Head of caudate nucleus (tissue), 42 donors: ENCODE measurements around the gene RNF38.
A peak's percentile ranks its signal among the peaks of the same experiment; 100 is the strongest.
"Not testable (repeated sequence)": the region's sequence is repeated elsewhere in the genome, so short reads cannot be mapped to it uniquely, and the experiment has no call there.

ENCODE experiments used
- DNase-seq, 42 donors: peaks; one replicate each; pipeline versions ENCODE4 v3.0.0 to v3.0.0-alpha.2; 2020 to 2021; ENCODE audit warnings: mixed read lengths in 7 of 42
- intact Hi-C: fragments of 100-400 bp; cut with DNase I; formaldehyde crosslinking; loops from one replicate; pipeline ENCODE4 v1.15.0; 2022

RNF38 gene

DNA sequence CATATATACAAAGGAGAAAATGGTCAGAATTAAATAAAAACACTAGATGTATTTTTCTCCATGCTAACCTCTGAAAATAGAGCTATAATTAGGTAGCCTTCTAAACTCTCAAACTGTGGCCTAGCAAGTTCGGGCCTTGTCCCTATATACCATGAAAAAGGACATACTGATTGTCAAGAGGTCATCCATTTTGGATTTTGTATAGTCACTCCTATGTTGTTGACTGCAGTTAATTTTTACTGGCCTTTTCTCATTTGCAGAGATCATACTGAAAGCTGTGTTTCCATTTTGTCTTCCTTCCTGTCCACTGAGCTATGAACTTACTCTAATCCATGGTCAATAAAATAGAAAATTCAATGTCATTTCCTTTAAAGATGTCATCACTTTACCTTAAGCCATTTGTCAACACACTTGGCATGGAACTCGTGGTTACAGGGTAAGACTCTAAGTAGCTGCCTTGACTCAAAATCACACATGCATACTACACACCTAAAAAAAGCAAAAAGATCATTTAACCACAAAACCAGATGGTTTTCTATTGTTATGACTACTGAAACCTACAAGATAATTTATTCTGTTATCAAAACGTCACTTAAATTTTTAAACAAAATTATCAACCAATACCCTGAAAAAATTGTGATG is 58.0 kb downstream of the RNF38 start:
- DNase-seq = no peak
- intact Hi-C loops = loop anchor here (5.0 kb wide), 1 partner anchor 110 kb away; no protein-coding TSS in a partner anchor

DNA sequence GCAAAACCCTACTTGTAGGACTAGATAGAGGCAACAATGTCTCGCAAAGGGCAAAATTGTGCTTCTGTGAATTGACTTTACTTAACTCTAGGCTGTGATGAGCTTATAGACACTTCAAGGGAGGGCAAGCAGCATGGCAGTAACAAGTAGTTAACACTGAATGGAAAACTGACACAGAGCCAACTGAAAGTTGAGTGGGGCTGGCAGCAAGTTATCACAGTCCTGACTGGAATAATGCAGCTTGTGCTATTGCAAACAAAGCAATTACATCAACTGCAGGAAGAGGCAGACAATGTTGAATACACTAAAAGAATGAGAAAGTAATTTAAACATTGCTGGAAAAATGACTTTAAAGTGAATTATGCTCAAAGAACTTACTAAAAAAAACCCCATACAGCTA is 62.2 kb downstream of the RNF38 start:
- intact Hi-C loops = no loop called here
- DNase-seq = peak in 3 of 42 donors; percentile 44 to 58 (median 48)

DNA sequence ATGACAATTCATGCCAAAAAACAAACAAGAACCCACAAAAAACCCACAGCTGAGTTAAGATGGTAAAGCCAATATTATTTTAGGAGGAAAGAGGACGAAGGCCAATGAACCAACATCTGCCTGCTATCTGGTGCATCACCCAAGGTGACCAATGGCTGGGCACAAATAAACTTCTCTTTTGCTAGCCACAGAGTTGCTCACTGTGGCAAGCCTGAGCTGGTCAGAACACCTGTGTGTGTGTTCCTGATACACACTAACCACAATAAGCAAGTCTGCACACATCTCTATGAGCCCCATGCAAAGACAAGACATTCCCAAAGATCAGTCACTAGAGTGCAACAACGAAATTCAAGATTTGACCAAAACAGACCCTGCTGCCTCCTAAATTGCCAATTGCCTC is 63.1 kb downstream of the RNF38 start:
- intact Hi-C loops = no loop called here
- DNase-seq = no peak

DNA sequence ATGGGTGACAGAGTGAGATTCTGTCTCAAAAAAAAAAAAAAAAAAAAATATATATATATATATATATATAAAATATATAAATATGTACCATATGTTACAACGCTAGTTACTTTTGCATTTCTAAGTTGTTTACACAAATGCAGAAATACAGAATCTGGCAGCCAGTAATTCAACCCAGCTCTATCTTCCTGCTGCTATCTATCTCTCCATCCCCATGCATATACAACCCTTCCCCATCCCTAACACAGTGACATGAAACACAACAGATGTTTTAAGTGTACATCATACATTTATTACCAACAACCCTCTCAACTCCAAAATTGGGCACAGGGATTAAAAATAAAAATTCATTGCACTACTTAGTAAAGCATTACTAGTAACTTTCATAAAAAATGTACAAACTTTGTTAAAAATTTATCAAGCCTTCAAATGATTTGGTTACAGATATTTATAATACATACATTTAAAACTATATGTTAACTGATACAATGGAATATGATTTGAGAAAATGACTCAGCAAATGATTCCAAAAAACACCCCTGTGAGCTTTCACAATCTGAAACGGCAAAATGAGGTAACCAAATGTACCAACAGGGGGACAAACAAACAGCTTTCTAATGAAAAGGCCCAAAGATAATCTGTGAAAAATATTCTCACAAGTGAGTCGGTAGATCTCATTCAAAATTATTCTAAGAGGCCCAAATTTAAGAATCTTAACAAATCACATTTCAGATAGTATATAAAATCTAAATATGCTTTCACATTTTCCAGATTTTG is 63.8 kb downstream of the RNF38 start:
- no peak for DNase-seq
- intact Hi-C loops = no loop called here

DNA sequence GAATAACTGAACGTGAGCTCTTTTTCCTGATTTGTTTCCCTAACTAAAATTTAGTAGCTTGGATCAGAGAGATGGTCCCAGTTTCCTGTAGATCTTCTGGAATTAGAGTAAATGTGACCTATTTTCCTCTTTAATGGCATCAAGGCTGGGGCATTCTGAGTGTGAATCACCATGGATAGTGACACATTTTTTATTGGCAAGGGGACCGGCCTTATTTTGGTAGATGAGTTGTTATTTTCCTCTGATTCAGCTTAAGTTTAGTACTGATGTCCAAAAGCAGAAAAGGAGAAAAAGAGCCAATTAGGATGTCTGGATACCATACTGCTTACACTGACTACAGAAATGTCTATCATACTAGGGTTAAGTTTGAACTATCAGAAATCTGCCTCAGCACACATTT is 68.1 kb downstream of the RNF38 start:
- intact Hi-C loops = no loop called here
- no peak for DNase-seq

DNA sequence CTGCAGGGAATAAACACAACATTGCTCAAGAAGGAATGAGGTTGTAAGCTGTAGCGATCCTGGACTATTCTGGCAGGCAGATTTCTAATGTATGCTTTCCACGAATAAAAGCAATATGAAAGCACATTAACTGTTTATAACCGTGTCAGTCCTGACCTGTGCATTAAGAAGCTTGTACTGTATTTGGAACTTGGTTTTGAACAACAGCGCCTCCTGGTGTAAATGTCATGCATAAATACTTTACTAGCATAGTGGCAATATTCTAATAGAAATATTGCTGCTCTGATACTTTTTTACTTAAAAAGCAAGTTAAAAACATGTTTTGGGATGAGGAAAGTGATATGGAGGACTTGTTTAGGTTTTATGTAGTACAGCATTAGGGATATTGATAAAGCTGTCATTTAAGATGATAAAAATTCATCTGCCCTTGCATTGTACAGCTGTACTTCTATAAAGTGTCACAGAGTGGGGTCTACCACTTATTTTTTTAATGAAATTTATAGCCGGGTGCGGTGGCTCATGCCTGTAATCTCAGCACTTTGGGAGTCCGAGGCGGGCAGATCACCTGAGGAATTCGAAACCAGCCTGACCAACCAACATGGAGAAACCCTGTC is 71.2 kb downstream of the RNF38 start:
- intact Hi-C loops = loop anchor here (2.0 to 10.0 kb wide), 3 partner anchors 82 to 294 kb away; partner anchors contain the start of gene RECK
- DNase-seq = peak in 23 of 42 donors; percentile 32 to 89 (median 64)

DNA sequence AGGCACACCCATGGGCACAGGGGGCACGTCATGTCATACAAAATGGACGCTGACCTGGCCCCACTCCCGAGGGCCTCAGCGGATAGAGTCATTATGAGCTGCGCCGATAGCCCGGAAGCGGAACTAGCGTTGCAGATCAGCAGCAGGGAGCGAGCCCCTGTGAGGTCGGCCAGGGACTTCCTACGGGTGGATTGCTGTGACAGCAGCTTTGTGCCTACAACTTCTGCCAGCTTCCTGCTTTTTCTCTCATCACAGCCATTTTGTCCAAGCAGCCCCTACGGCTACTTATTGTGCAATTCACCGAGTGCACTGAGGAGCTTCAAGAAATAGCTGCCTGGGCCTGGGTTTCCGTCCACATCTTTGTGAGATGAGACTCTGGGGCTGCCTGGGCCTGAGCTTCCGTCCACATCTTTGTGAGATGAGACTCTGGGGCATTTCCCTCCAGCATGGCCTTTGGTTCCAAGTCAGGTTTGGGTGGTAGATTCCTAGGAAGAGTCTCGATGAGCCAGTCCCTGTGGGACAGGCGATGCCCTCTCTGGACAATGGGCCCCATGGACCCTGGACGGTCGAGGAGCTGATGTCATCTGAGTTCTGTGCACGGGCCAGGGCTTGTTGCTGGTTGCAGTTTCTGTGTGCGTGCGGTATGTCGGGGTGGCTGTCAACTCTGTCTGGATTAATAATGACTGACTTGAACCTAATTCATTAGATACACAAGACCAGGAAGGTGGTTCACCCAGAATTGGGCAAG is 74.8 kb downstream of the RNF38 start:
- intact Hi-C loops = loop anchor here (5.0 to 10.0 kb wide), 2 partner anchors 78 to 290 kb away; partner anchors contain the start of gene RECK
- peak in 9 of 42 donors; percentile 12 to 53 (median 35) for DNase-seq

DNA sequence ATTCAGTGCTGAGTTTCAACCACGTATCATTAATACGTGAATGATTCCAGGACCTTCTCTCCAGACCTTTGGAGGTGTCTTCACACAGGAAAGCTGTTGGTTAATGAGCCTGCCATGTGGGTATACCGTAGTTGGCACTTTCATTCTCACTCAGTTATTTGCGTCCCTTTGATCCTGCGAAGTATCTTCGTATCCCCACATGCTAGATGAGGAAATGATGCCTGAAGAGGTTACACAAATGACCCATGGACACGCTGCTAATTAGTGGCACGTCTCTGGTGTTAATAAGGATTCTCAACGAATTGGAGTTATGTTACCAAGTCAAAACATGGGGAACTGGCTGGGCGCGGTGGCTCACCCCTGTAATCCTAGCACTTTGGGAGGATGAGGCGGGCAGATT is 76.1 kb downstream of the RNF38 start:
- no peak for DNase-seq
- intact Hi-C loops = loop anchor here (10.0 kb wide), 1 partner anchor 289 kb away; the partner anchor contains the start of gene RECK

DNA sequence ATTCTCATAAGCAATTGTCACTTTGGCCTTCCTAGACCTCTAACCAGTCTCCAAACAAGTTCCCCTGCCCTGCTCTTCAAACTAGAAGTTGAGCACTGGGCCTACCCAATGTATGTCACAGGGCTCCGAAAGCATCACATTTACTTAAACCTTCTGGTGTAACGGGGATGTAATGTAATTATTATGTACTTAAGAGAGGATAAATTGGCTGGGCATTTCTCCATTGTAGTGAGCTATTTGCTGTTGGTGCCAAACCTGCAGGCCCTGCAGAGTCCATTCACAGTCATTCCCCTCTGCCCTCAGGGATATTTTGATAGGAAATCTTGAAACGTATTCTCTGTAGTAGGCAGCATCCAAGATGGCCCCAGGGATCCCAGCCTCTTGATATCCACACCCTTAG is 77.6 kb downstream of the RNF38 start:
- intact Hi-C loops = loop anchor here (10.0 kb wide), 1 partner anchor 288 kb away; the partner anchor contains the start of gene RECK
- DNase-seq = no peak

DNA sequence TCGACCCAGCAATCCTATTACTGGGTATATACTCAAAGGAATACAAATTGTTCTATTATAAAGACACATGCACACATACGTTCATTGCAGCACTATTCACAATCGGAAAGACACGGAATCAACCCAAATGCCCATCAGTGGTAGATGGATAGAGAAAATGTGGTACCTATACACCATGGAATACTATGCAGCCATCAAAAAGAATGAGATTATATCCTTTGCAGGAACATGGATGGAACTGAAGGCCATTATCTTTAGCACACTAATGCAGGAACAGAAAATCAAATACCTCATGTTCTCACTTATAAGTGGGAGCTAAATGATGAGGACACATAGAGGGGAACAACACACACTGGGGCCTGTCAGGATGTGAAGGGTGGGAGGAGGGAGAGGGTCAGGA is 78.2 kb downstream of the RNF38 start:
- not testable (repeated sequence) for DNase-seq
- intact Hi-C loops = loop anchor here (10.0 kb wide), 1 partner anchor 287 kb away; the partner anchor contains the start of gene RECK

DNA sequence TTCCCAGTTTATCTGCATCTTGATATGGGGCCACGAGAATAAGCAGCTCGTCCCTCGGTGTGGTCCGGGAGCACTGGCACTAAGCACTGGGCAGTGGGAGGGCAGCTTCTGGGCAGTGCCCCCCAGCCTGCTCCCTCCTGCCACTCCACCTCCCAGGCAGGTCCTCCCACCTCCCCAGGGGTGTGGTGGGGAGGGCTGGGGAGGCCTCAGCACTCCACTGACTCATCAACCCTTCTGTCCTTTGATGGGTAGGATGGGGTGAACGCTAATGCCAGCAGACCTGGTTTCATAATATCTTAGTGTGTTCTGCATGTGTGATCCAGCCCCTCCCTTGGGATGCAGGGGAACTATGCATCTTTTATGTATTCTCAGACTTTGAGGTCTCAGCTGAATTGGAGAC is 79.6 kb downstream of the RNF38 start:
- intact Hi-C loops = loop anchor here (10.0 kb wide), 1 partner anchor 286 kb away; the partner anchor contains the start of gene RECK
- no peak for DNase-seq

DNA sequence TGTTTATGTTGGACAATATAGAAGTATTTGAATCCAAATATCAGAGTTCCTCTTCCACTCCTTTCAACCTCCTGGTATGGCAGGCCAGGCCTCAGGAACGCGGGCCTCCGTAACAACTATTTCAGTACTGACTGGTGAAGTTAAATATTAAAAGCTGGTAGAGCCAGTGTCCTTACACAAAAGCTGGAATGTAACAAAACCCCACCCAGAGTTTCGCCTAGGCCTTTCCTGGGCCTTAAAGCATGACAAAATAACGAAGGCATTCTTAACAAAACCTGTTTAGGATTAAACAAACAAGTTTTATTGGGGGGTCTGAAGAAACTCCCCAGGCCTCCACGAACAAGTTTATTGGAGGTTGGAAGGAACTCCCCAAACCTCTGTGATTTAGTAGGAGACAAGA is 80.3 kb downstream of the RNF38 start:
- DNase-seq = no peak
- intact Hi-C loops = loop anchor here (10.0 kb wide), 1 partner anchor 285 kb away; the partner anchor contains the start of gene RECK

DNA sequence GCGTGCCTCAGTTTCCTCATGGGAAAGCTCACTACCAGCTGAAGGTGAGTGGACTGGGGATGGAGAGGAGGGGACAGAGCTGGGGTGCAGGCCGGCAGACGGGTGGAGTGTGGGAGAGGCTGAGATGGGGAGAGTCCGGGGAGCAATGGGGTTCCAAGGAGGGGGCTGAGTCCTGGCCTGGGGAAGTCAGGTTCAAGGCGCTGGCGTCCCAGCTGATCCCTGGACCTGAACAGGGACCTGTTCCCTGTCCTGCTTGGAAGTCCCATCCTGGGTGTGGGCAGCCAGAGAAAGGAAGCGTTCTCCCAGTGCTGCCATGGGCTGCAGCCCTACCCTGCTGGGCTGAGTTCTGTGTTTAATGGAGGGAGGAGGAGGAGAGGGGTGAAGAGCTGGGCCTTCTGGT is 80.9 kb downstream of the RNF38 start:
- no peak for DNase-seq
- intact Hi-C loops = no loop called here

DNA sequence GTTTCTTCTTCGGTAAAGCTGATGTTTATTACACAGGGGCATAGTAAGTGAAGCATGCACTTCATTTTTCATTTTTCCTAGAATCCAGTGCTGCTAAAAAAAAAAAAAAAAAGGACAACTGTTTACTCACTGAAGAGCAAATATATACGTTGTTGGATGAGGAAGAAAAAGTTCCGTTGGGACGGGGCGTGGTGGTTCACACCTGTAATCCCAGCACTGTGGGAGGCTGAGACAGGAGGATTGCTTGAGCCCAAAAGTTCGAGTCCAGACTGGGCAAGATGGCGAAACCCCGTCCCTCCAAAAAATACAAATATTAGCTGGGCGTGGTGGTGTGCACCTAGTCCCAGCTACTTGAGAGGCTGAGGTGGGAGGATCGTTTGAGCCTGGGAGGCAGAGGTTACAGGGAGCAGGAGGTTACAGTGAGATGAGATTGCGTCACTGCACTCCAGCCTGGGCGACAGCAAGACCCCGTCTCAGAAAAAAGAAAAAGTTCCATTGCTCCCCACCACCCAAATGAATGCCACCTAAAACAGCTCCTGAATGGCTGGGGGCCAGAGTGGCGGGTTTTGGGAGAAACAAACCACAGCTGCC is 81.8 kb downstream of the RNF38 start:
- intact Hi-C loops = no loop called here
- DNase-seq = no peak

DNA sequence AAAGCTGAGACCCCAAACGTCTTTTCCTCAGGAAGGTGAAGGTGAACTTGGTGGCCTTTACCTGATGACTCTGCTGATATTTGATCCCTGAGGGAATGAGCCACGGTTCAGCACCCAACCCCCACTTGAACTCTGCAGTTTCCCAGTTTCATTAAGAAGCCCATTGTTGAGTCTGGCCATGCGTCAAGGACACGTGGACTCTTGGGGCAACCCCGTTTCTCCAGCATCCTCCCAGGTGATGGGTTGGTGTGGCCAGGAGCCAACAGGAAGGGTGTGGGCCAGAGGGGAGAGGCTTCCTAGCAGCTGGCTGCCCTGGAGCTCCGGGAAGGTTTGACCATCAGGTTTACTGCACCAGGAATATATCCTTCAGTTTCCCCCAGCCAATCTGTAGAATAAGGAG is 82.3 kb downstream of the RNF38 start:
- intact Hi-C loops = no loop called here
- DNase-seq = peak in 13 of 42 donors; percentile 11 to 66 (median 33)

DNA sequence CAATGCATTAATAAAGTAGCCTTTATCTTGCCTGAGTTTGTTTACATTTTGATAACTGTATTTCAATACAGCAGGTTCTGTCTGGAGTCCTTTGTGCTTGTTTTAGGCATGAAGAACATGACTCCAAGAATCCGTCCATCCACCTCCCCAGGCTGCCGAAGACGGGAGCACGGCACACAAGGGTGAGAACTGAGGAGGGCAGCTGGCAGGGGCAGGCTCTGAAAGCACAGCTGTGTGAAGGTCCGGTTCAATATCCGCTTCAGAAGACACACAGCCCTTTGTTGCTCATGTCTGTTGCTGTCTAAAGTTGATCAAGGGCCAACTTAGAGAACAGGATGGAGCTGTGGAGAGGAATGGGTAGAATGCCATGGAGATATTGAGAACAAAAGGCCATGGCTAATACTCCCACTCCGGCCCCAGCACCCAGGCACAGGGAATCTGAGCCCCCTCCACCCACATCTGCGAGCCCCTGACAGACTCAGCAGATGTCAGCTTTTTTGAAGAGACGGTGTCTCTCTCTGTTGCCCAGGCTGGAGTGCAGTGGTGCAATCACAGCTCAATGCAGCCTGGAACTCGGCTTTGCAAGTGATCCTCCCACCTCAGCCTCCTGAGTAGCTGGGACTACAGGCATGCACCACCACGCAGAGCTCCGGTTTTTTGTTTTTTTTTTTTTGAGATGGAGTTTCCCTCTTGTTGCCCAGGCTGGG is 83.3 kb downstream of the RNF38 start:
- peak; percentile 53 to 93 (median 83) for DNase-seq

DNA sequence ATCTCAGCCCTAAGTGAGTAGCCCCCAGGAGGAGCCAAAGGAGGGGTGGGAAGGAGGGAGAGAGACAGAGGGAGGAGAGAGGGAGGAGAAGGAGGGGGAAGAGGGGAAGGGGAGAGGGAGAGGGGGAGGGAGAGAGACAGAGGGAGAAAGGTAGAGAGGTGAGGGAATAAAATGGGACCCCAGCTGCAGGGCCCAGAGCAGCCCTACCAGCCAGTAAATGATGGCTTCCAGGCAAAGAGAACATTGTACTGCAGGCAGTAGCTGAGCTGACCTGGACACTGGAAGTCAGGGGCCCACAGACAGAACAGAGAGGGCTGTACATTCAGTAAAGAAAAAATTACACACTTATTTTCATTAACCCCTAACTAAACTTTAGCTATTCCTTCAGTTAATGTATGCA is 84.0 kb downstream of the RNF38 start:
- DNase-seq = peak in 1 of 42 donors; percentile 10
- intact Hi-C loops = no loop called here

More for the DNA sequence above, 83.3 kb downstream of the RNF38 start:
- intact Hi-C loops = no loop called here

DNA sequence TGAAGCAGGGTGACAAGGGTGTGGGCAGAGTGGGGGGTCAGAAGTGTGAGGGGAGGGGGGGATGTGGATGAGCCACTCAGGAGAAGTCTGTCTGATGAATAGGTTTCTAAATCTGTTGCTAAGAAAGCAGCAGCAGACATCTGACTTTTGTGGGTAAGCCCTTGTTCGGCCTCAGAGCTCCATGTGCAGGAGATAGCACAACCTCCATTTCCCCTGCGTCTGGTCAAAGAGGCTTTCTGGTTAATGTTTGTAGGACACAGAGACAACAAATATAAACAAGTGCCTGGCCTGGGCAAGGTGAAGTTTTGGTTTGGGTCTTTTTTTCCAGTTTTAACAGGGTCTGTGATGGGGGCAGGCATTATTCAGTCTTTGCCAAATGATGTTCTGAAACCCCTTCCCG is 84.8 kb downstream of the RNF38 start:
- intact Hi-C loops = no loop called here
- DNase-seq = no peak
